Adrenal gland (tissue), 12 donors: Measurements from ENCODE around the gene RBM26. TPM values are rescaled to one million over a fixed set of nuclear protein-coding genes. Genes with fewer than 3 reads are reported as not detected.

Experiments used
- DNase-seq, 7 donors: peaks; one replicate each; pipeline ENCODE4 v3.0.0-alpha.2; 2019 to 2020
- H3K27ac ChIP-seq, 5 donors: fragments of 200-600 bp; sonication (generic) in 4 of 5; 1 replicate in 3 of 5; 2 replicates in 2 of 5; pipeline versions ENCODE4 v1.5.1 to v1.8.0; 2016 to 2020; ENCODE audit warnings: mild to moderate bottlenecking in 1 of 5
- H3K27me3 ChIP-seq: fragments of 200-600 bp; 2 replicates; pipeline ENCODE4 v1.8.0; 2021
- H3K36me3 ChIP-seq, 2 donors: fragments of 200-600 bp; replicated peaks in 1 of 2; 1 replicate in 1 of 2; 2 replicates in 1 of 2; pipeline versions ENCODE4 v1.5.1 to v1.8.0; 2018 to 2022
- H3K4me1 ChIP-seq, 2 donors: fragments of 200-600 bp; replicated peaks in 1 of 2; 1 replicate in 1 of 2; 2 replicates in 1 of 2; pipeline versions ENCODE4 v1.5.1 to v1.8.0; 2018 to 2021
- H3K4me3 ChIP-seq, 4 donors: fragments of 200-600 bp; sonication (generic) in 3 of 4; one replicate each; pipeline ENCODE4 v1.5.1; 2016 to 2018
- H3K9me3 ChIP-seq, 3 donors: fragments of 200-600 bp; sonication (generic) in 1 of 3; replicated peaks in 1 of 3; 1 replicate in 2 of 3; 2 replicates in 1 of 3; pipeline versions ENCODE4 v1.5.1 to v1.8.0; 2016 to 2021
- CTCF ChIP-seq, 6 experiments: fragments of 450-650 bp in 4 of 6; fragments of 200-600 bp in 2 of 6; sonication (generic) in 1 of 6; IDR thresholded peaks; 1 replicate in 5 of 6; 2 replicates in 1 of 6; pipeline versions ENCODE4 v1.5.1 to v1.8.0; 2016 to 2021; ENCODE audit warnings: antibody characterized with exemption in 6 of 6, mild to moderate bottlenecking in 2 of 6, moderate library complexity in 1 of 6
- POLR2A ChIP-seq, 2 donors: fragments of 450-650 bp; IDR thresholded peaks; one replicate each; pipeline ENCODE4 v1.6.1; 2017; ENCODE audit warnings: antibody characterized with exemption in 2 of 2, mild to moderate bottlenecking in 2 of 2, moderate library complexity in 1 of 2
- WGBS, 4 donors: extraction: QIAGEN DNeasy Blood & Tissue Kit in 2 of 4; methylation state at CpG; one replicate each; pipeline versions ENCODE4 v1.1.5 to v1.1.7; 2013 to 2017; 5-methylcytosine and 5-hydroxymethylcytosine counted together
- intact Hi-C, 2 donors: fragments of 100-400 bp; cut with DNase I; formaldehyde crosslinking; loops; one replicate each; pipeline versions ENCODE4 v1.14.1 to v1.15.0; 2022 to 2023
- polyA plus RNA-seq, 3 donors: library from polyadenylated mRNA; stranded (reverse); fragments of 200-250 nt in 2 of 3; fragments of 350-450 nt in 1 of 3; fragmentation: Illumina TruSeq in 1 of 3; extraction: RNeasy Lipid Tissue Mini Kit (QIAGEN cat#74804) in 1 of 3; gene quantifications; one replicate each; pipeline ENCODE4 v1.2.3, GENCODE V29; 2013 to 2014
- total RNA-seq, 9 donors: library from RNA; depleted of rRNA in 4 of 9; stranded (reverse); fragments of >200 nt in 4 of 9; fragments of 120-200 nt in 1 of 9; fragmentation: NEBNext Ultra II Directional in 1 of 9; extraction: Animal tissue kit (Norgen Biotek cat#: 25700) in 1 of 9; gene quantifications; one replicate each; pipeline versions ENCODE4 v1.1.0 to v1.2.4, GENCODE V29; 2013 to 2023
- donor health status: healthy with polysubstance abuse.
- donor health status: Bipolar disorder and iron deficiency.
- donor health status: DM: yes; HTN: yes; CAD: no.
- donor health status: DM: no; HTN: no; CAD: no.
- donor health status: DM: no; HTN: no; CAD: no.
- donor health status: DM: yes; HTN: yes; CAD: no.

RBM26 gene
- total and polyA plus RNA-seq, 12 donors, result 18.7 to 62.5 (median 39.7) TPM

GRCh38 chr13:79320433-79320832 is 85.6 kb downstream of the RBM26 start:
- Histone ChIP-seq H3K4me1 (no peaks in the 10 kb centered on the region), H3K9me3 (no peaks in the 10 kb centered on the region), H3K4me3 (no peak overlapping the region), H3K27ac (no peak overlapping the region), H3K27me3 (no peaks in the 10 kb centered on the region), H3K36me3 (peaks cover 0 to 25% of the 10 kb centered on the region in 2 donors)
- DNase-seq, result no peak
- 87 to 97% (median 91%) methylated on average over 1 of the region's 1 CpG for WGBS, 4 donors
- TF ChIP-seq CTCF (IDR thresholded peaks at IDR 0.05), result no peak
- TF ChIP-seq POLR2A (IDR thresholded peaks at IDR 0.05), result no peak
- intact Hi-C loops, result no loop called here

- no peak for TF ChIP-seq CTCF (IDR thresholded peaks at IDR 0.05)
- no peak for TF ChIP-seq POLR2A (IDR thresholded peaks at IDR 0.05)
- peaks cover 0 to 25% of the 10 kb centered on the region in 2 donors for H3K36me3 ChIP-seq
- 82 to 86% (median 83%) methylated on average over 4 of the region's 4 CpGs for WGBS, 4 donors
- no peak overlapping the region for H3K4me3 ChIP-seq
- H3K9me3 ChIP-seq, result no peaks in the 10 kb centered on the region
- intact Hi-C loops, result no loop called here
- no peak overlapping the region for H3K27ac ChIP-seq
- no peak for DNase-seq
- peaks cover 7 to 8% of the 10 kb centered on the region in 2 donors for H3K4me1 ChIP-seq
- H3K27me3 ChIP-seq, result no peaks in the 10 kb centered on the region
Measured at GRCh38 chr13:79318664-79319063, 87.4 kb downstream of the RBM26 start.

- Histone ChIP-seq H3K9me3 (no peaks in the 10 kb centered on the region), H3K27ac (no peak overlapping the region), H3K36me3 (peaks cover 0 to 25% of the 10 kb centered on the region in 2 donors), H3K4me3 (no peak overlapping the region), H3K4me1 (peaks cover 7 to 8% of the 10 kb centered on the region in 2 donors), H3K27me3 (no peaks in the 10 kb centered on the region)
- DNase-seq, result no peak
- WGBS, 4 donors, result 91 to 96% (median 92%) methylated on average over 2 of the region's 2 CpGs
- intact Hi-C loops, result no loop called here
- TF ChIP-seq POLR2A (IDR thresholded peaks at IDR 0.05), result no peak
- TF ChIP-seq CTCF (IDR thresholded peaks at IDR 0.05), result no peak
Measured at GRCh38 chr13:79317856-79318255, 88.2 kb downstream of the RBM26 start.

- WGBS, 4 donors, result 26 to 45% (median 34%) methylated on average over 3 of the region's 3 CpGs
- Histone ChIP-seq H3K4me3 (no peak overlapping the region), H3K27ac (no peak overlapping the region), H3K4me1 (peaks cover 7 to 12% of the 10 kb centered on the region in 2 donors), H3K9me3 (no peaks in the 10 kb centered on the region), H3K27me3 (no peaks in the 10 kb centered on the region), H3K36me3 (peaks cover 0 to 5% of the 10 kb centered on the region in 2 donors)
- intact Hi-C loops, result no loop called here
- no peak for DNase-seq
- no peak for TF ChIP-seq CTCF (IDR thresholded peaks at IDR 0.05)
- no peak for TF ChIP-seq POLR2A (IDR thresholded peaks at IDR 0.05)
Measured at GRCh38 chr13:79314652-79315051, 91.4 kb downstream of the RBM26 start.
